HG03025 (cell line): ENCODE measurements around the gene SPATA13.

Source experiments
- ATAC-seq: cut with Tn5 transposase; IDR thresholded peaks from one replicate; pipeline ENCODE4 v1.9.1; 2021; ENCODE audit warnings: mild to moderate bottlenecking, moderate library complexity; ENCODE audit not compliant: unreplicated experiment, low FRiP score

Gene SPATA13

DNA sequence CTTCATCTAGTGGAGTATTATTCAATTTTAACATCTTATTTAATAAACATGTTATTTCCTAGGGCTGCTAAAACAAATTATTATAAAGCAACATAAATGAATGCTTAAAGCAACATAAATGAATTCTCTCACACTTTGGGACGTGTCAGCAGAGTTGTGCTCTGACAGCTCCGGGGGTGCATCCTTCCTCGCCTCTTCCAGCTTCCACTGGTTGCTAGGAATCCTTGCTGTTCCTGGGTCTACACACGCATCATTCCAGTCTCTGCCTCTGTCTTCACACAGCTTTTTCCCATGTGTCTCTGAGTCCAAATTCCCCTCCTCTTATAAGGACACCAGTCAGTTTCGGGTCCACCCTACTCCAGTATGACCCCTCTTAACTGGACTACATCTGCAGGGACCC lies 21.6 kb upstream of the SPATA13 start:
- ATAC-seq: no peak

DNA sequence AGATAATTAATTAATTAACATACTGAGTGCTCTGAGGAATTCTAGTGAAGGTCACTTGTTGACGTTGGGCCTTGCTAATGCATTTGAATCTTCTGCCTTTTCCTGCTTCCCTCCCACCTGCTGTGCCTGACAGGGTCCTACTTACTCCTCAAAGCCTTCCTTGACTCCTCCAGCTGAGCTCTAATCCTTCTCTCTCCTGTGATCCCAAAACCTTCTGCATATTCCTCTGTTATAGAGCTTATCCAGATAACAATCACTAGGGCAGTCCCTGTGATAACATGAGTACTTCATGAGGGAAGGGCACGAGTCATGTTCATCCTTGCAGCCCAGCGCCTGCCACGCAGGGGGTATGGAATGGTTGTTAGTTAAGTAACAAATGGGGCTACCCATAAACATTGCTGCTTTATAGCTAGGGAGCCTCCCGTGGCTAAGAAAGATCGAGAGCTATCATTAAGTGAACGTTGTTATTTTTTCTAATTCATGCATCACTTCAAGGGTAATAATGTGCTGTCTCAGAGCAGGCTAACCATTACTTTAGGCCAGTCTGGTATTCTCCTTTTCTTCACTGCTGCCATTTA lies 19.1 kb upstream of the SPATA13 start:
- no peak for ATAC-seq

DNA sequence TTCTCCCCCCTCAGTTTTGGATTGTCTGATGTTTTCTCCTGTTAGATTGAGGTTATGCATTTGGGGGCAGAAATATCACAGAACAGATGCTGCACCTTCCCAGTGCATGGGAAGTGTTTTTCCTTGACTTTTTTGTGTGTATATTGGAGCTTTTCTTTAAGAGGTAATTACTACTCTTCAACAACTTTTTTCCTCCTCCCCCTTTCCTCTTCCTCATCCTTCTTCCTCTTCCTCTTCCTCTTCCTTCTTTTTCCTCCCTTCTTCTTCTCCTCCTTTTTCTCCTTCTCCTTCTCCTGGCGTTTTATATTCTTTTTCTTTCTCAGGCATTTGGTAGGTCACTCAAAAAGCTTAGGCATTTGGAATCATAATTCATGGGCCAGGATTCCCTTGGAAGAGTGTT lies 18.1 kb upstream of the SPATA13 start:
- ATAC-seq: no peak

DNA sequence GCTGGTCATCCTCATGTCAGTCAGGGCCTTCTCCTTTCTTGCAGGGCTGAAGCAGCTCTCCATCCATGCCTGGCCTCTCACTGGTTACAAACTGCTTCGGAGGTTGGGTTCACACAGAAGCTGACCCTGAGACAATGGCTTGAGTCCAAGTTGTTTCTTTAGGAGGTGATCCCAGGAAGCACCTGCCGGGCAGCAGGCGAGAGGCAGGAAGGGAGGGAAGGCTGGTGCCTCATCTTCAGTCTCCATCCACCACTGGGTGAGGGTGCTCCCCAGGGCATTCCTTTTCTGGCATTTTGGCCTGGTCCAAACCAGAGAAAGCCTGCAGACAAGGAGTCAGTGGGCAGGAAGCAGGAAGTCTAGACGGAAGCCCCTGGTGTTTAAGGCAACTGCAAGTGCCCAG lies 17.6 kb upstream of the SPATA13 start:
- no peak for ATAC-seq

DNA sequence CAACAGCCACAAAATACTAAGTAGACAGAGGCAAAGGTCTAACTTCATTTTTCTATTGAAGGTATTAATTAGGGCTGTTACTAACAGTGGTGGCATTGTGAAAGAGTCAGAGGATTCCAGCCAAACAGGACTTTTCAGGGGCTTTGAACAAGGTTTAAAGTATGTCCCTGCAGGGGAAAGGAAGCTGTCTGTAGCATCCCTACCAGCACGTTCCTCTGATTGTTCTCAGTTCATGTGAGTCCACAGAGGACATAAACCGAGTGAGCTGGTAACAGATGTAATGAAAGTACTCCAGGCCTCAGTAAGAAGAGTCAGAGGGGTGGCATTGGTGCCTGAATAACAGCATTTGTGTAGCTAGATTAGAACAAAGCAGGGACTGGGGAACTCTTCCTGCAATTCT lies 15.3 kb upstream of the SPATA13 start:
- no peak for ATAC-seq

DNA sequence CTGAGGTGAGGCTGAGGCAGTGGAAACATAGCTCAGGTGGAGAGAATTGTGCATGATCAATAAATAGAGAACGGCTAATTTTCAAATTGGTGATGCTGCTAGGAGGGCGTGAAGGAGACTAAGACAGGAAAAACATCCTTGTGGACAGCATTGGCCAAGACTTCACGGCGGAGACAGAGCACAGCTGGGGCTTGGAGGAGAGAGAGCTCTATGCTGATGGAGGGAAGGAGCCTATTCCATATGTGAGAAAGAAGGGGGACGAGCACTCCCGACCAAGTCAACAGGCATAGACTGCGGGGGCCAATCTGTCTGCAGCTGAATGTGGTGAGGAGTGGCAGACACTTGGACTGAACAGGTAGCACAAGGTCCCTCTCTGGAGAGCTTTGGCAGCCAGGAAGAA lies 14.8 kb upstream of the SPATA13 start:
- ATAC-seq: no peak

DNA sequence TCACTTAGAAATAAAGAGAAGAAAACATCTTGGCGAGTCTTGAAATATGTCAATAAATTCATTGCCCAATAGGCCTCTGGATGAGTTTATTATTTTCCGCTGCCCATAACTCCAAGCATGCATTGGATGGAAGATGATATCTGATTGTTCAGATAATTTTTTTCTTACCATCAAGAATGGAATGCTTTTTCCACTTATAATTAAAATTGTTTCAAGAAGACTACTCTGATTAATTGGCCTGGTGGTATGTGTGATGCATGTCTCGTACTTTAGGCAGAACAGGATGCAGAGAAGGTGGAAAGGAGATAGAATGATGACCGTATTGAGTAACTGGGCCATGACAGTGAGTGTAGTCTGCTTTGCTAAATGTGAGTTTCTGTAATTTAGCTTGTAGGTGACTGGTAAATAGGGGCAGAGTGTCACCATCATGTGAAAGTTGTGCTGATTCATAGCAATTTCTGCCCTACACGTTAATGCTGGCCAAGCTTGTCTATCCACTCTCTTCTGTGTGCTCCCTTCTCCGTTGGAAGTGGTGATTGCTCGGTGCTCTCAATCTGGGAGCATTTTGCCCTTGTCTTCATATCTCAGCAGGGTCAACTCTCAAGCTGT lies 13.5 kb upstream of the SPATA13 start:
- ATAC-seq: no peak

DNA sequence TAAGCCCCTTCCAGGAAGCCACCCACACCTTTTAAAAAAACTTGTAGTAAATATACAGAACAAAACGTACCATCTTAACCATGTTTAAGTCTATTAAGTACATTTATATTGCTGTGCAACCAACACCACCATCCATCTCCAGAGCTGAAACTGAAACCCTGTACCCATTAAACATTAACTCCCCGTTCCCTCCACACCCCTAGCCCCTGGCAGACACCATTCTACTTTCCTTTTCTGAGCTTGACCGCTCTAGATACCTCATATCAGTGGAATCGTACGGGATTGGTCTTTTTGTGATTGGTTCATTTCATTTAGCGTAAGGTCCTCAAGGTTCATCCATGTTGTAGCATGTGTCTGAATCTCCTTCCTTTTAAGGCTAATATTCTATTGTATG lies 13.0 kb upstream of the SPATA13 start:
- ATAC-seq: no peak

DNA sequence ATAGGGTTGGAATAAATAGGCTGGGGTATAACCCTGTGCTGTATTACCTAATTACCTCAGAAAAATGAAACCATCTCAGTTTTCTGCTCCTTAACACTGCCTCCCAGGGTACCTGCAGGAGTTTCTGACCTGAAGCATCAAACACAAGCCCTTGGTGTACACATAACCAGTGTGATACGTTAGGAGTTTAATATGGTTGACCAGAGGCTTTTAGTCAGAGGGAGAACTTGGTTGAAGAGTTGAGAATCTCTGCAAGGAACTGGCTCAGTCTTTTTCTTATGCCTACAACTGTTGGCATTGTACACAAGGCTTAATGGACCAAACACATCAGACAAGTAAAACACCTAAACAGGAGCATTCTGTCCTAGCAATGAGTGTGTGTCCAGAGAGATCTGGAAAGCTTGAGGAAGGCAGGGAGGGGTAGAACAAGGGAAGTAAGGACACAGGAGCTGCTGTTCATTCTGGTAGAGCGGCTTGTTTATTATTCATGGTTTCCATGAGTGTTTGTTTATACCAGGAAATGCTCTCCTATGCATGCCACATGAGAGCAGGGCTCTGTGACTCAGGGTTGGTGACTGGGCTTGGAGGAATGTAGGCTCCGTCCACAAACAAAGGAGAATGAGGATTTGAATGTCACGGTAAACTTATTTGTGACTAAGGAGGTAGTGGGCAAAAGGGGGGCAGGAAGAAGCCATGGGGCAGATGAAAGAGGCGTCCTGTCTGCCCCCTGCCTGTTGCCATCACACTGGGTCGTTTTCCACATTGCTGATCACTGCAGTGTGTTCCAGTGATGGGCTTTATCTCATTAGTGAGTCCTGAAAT lies 11.9 kb upstream of the SPATA13 start:
- no peak for ATAC-seq

DNA sequence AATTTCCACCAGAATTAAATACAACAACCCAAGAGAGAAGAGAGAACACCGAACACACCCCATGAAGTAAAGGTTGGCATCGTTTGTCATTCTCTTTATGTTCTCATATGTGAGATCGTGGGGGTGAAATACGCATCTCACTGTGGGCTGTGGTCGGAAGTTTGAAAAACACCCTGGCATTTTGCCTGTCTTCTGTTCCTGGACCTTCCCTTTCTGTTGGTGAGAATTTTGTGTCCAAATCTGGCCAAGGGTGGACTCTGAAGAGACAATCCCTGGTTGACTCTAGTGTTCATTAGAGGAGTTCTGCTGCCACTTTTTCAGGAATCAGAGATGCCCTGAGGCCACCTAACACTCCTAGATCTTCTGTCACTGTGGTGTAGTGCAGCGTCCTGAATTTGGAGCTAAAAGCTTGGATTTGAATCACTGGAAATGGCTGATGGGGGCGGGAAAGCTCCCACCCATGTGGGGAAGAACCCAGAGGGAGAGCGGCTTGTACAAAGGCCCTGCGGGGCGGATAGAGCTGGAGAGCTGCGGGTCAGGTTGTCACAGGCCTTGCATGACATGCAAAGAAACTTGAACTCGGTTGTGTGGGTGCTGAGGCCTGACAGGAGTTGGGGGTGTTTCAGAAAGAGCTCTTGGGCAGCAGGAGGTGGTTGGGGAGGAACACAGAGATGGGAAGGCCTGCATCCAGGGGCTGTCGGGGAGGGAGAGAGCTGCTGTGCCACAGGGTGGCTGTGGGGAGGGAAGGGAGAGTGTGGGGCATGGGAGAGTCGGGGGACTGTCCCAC lies 11.1 kb upstream of the SPATA13 start:
- no peak for ATAC-seq

DNA sequence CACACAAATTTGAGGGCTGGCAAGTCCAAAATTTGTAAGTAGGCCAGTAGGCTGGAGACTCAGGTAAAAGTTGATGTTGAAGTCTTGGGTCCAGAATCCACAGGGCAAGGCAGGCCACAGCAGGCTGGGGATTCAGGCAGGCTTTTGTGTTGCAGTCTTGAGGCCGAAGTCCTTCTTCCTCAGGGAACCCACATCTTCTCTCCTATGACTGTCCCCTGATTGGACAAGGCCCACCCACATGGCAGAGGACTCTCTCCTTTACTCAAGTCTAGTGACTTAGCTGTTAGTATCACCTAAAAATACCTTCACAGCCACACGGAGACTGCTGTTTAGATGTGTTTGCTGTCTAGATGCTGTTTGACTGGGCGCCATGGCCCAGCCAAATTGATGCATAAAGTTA lies 9.9 kb upstream of the SPATA13 start:
- ATAC-seq: no peak

DNA sequence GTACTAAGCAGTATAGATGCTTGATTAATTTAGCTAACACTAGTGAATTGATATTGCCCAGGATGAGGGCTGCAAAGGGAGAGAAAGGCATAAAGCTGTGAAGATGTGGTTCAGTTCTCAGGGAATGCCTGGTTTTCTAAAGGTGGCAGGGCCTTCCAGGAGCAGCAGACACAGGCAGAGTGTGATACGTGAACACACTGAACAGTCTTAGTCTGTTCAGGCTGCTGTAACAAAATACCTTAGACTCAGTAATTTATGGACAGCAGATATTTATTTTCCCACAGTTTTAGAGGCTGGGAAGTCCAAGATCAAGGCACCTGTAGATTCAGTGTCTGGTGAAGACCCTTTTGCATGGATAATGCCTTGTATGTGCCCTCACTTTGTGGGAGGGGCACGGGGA lies 8.7 kb upstream of the SPATA13 start:
- no peak for ATAC-seq

DNA sequence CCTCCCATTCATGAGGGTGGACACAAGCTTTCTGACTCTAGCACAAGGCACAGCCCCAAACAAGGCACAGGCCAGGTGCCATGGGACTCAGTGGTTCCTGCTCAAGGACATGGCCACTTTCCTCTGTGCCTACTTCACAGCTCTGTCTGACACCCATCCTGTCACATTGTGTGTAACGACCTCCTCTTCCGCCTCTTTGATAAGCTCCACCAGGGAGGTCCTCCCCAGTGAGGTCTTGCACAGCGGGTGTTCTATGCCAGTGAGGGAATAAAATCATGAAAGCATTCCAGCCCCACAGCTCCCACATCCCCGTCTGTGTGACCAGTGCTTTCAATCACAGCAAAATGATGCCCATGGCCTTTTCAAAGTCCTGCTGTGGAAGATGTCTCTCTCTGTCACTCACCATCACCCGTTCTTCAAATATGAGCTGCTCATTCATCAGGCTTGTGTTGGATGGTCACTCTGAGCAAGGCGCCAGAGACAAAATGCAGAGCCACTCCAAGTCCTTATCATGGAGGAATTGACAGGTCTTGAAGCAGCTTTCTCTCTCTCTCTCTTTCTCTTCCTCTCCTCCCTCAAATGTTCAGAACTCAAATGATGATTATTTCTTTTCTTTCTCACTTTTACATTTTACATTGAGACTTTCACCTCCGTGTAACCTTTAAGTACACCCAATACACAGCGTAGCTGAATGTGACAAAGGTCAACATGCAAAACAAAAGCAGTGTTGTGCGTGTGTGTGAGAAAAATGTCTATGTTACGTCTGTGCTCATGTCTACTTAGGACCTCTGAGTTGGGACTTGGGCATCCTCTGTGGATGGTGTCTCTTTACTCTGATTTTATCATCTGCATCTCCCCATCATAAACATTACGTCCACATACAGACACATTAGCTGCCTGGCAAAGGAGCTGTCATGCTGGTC lies 8.0 kb upstream of the SPATA13 start:
- no peak for ATAC-seq

DNA sequence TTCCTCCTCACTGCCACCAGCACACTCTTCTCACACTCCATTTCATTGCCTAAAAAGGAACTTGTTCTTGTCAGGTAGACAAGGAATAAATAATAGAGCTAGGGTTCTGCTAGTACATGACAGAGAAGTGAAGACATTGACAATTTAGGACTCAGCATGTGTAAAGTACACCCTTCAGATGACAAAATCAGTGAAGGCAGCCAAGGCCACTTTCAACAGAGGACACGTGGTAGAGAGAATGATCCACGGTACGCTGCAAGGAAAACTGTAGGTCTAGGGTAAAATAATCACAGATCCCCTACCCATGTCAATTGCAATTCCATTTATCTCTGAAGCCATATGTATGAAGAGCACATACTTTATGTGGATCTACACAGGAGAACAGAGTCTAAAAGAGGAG lies 7.2 kb upstream of the SPATA13 start:
- no peak for ATAC-seq

DNA sequence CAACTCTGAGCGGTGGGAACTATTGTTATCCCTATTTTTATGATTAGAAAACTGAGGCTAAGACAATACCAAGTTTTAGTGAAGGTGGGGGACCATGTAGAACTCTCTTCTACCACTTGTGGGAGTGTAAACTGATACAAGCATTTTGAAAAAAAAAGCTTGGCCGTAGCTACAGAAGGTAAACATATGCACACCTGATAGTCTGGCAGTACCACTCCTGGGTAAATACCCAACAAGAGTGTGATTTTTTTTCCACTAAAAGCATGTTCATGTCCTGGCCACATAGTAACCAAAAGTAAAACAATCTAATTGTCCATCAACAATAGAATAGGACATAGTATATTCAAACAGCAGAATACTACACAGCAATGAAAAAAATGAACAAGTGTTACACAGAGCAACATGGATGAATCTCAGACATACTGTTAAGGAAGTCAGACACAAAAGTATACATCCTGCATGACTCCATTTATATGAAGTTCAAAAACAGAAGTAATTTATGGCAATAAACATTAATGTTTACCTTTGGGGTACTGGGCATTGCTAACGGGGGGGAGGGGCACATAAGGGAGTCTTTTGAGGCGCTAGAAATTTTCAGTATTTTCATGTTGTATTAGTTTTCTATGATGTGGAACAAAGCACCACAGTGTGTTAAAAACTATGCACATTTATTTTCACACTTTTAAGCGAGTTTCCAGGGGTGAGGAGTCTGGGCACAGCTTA lies 6.4 kb upstream of the SPATA13 start:
- no peak for ATAC-seq

DNA sequence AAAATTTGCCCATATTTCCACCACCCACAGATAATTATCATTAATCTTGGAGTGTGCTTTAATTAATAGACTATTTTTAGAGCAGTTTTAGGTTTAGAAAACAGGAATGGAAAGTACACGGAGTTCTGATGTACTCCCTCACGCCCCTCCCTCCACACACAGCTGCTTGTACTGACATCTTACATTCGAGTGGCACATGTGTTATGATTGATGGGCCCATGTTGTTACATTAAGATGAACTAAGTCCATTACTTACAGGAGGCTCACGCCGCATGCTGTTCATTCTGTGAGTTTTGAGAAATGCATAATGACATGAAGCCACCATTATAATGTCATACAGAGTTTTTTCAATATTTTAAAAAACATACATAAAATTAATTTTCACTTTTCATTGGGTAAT lies 1.2 kb upstream of the SPATA13 start:
- no peak for ATAC-seq

DNA sequence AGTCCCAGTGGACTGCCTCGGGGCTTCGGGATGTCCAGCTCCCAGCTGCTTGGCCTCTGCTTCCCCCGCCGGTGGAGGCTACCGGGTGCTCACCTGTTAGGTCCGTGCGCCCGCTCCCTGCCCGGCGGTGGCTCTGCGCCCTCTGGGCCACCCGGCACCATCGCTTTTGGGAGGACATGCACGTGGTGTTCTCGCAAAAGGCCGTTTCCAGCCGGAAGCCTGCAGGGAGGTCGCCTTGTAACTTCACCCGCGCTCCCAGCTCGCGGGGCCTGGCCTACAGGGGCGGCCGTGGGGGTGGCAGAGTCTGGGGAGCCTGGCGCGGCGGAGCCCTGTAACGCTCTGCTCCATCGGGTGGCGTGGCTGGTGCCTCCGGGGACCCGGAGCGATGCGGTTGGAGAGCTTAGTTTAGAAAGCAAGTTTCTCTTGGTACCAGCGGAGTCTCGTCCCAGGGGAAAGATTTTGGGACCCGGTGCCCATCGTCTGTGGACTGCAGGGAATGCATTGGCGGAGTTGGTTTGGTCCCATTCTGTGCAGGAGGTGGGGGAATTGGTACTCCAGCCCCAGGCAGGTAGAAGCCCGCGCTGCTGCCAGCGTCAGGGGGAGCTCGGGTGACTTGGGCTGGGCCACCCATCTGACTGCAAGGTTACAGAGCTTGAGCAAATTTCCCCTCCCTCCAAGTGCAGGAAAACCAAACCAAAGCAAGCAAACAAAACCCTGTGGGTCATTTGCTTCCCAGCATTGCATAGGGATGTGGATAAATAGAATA lies 673 bp downstream of the SPATA13 start:
- peak; percentile 37 for ATAC-seq

DNA sequence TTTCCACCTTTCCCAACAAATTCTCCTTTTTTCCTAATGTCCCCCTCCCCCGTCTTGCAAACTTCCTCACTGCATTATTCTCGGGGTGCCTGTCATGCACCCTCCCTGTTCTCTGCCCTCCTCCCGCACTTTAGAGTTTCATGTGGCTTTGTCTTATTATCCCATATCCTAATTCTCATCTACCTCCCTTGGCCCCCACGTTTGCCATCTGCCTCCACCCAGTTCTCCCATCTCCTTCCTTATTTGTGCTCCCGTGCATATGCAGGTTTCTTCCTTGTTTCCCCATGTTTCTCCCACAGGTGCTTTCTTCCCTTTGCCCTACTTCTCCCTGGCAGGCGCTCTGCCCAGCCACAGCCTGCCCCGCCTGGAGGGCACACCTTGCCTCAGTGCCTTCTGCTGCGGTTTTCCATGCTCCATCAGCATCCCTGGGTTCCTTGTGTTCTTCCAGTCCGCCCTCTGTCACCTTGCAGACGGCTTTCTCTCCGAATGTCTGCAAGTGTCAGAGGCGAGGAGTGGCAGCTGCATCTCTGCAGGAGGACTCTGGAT lies 1.5 kb downstream of the SPATA13 start:
- no peak for ATAC-seq

DNA sequence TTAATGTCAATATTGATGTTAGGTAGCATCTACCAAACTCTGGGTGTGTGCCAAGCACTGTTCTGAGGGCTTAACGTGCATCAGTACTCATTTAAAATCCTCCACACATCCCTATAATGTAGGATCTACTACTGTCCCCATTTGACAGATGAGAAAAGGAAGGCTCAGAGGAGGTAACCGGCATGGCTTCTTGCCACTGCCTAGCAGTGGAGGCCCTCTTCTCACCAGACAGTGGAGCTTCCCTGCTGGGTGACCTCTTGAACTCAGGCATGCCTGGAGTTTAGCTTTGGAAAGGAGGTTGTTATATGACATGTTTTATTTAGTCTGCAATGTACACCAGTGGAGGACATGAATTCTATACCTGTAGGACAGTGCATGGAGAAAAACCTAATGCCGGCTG lies 2.1 kb downstream of the SPATA13 start:
- ATAC-seq: no peak
